HG02798 (cell line): ENCODE results near the gene SPATA4.

Source experiments
- ATAC-seq: cut with Tn5 transposase; IDR thresholded peaks from one replicate; pipeline ENCODE4 v1.9.1; 2021; ENCODE audit warnings: mild to moderate bottlenecking; ENCODE audit not compliant: unreplicated experiment, poor library complexity

Gene SPATA4

GRCh38 chr4:176191974-176192373, 3.4 kb downstream of the SPATA4 start:
- no peak for ATAC-seq

DNA sequence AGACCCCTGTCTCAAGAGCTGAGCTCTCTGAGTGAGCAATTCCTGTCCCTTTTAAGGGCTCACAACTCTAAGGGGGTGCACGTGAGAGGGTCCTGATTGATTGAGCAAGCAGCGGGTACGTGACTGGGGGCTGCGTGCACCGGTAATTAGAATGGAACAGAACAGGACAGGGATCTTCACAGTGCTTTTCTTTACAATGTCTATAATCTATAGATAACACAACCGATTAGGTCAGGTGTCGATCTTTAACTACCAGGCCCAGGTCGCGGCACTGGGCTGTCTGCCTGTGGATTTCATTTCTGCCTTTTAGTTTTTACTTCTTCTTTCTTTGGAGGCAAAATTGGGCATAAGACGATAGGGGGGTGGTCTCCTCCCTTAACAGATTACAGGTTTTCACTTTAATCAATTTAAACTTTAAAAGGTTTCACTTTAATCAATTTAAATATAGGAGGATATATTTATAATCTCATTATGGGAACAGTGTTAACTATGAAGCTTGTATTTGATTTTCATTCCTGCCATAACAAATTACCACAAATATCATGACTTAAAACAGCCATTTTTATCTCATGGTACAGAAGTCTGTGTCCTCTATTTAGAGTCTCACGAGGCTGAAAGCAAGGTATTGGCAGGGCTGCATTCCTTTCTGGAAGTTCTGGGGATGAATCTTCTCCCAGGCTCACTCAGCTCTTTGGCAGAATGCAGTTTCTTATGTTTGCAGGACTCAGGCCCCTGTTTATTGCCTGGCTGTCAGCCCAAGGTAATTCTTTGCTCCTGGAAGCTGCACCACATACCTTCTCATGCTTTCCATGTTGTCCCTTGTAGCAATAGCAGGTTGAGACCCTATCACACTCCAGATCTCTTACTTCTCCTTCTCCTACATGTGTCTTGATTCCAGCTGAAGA, 5.2 kb downstream of the SPATA4 start:
- ATAC-seq = no peak

DNA sequence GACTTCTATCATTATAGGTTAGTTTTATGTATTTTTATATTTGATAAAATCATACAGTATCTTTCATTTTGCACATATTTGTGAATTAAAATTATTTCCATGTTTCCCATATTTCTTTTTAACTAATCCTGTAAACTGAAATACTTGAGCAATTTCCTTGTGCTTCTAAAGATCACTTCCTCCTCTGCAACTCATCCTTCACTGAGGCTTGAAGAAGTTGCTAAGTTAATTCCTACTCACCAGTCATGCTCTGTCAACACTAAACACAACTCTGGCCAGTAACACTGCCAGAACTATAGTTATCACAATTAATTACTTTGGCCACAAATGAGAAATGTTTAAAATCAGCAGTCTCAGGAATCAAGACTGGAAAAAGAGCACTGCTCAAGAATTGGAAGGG, 6.7 kb downstream of the SPATA4 start:
- ATAC-seq = no peak

DNA sequence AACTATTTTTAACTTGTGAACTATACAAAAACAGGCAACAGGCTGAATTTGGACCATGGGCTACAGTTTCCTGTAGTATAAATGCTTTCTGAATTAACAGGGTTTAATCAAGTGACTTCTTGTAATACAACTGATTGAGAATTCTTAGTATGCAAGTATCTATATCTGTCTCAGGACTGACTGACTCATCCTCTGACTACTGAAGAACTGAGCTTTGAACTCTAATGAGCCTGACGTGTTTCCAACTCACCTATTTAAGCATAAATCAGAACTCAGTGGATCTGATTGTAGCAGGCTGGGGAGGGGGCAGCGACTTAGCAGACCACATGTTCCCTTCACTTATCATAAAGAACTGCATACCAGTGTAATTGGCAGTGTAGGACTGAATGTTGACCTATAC, 7.8 kb downstream of the SPATA4 start:
- peak; percentile 29 for ATAC-seq

- ATAC-seq = no peak
Observed at GRCh38 chr4:176186671-176187395, 8.6 kb downstream of the SPATA4 start.

- no peak for ATAC-seq
Observed at GRCh38 chr4:176186067-176186466, 9.3 kb downstream of the SPATA4 start.

DNA sequence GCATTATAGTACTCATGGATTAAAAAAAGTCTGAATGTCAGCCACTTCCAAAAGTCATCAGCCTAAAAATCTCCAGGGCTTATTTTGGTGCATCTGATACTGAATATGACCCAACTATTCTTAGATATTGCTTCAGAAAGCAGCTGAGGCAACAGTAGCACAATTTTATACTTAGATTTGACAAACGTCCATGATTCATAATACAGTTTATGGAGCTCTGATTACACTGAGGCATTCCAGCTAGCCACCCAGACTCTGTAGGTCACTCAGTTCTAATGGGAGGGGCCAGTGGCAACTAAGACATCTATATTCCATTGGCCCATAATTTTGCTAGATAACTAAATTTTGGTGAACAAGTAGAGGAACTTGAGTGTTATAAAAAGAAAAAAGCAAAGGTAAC, 10.3 kb downstream of the SPATA4 start:
- no peak for ATAC-seq

DNA sequence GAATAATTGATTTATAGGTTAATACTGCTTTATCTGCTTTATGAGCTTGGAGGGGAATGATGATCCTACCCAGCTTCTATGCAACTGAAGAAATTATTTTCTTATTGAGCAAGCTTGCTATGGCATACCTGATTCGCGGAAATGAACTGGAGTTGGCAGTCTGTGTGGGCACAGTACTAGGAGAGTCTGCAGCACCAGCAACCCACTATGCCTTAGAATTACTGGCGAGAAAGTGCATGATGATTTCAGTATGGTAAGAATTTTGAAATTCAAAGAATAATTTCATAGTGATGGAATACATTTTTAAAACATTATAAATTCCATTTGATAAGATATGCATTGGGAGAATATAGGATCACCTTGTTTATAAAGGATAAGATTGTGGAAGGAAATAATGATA, 32.3 kb downstream of the SPATA4 start:
- ATAC-seq = no peak

GRCh38 chr4:176156656-176157055, 38.7 kb downstream of the SPATA4 start:
- ATAC-seq = no peak

GRCh38 chr4:176153124-176153523, 42.3 kb downstream of the SPATA4 start:
- no peak for ATAC-seq

GRCh38 chr4:176150704-176151103, 44.7 kb downstream of the SPATA4 start:
- ATAC-seq = no peak

DNA sequence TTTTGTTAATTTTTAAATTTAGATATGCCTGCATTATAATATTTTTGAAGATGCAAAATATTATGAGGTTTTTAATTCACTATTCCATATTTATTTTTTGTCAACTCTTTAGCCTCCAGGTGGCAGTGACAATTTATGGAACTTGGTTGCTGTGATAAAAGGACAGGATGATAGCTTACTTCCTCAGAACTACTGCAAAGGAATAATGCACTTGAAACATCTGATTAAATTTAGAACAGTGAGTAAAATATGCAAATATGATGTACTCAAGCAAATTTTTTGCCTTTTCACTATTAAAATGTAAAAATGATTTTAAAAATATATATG, 45.1 kb downstream of the SPATA4 start:
- no peak for ATAC-seq

- ATAC-seq = no peak
Observed at GRCh38 chr4:176149680-176150355, 45.6 kb downstream of the SPATA4 start.

DNA sequence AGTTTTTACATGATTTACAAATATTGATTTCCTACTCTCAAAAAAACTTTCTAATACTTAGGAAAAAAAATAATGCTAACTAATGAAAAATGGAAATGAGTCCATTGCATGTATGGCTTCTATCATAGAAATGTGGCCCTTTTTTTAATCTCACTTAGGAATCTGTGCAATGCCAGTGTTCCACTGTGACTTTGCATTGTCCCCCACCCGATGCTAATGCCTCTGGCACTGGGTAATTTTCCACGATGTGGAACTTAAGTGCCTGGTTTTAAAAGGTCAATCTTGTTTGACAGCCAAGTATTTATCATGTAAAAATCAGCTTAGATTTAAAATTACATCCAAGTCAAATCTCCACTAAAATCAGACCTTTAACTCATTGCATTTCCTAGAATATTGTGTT, 53.1 kb downstream of the SPATA4 start:
- ATAC-seq = no peak

DNA sequence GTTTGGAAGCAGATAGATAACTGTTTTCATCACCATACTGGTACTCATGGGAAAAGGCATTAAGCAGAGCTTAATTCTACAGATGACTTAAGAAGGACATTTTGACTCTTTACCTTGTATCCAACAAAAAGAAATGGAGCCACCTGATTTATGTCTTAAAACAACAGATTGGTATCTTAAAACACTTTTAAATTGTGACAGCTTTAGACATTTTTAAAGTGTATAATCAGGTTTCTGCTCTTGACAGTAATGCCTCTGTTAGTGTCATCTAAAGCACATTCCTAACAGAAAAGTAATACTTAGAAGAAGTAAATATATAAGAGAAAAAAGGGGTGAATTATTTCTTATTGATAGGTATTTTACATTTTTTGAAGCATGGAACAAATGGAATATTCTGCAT, 55.9 kb downstream of the SPATA4 start:
- ATAC-seq = no peak

- ATAC-seq = no peak
Observed at GRCh38 chr4:176137631-176138030, 57.8 kb downstream of the SPATA4 start.

- no peak for ATAC-seq
Observed at GRCh38 chr4:176134670-176135069, 60.7 kb downstream of the SPATA4 start.
